Measurements from ENCODE around the gene EPYC. TPM values are rescaled to one million over a fixed set of nuclear protein-coding genes. Genes with fewer than 3 reads are reported as not detected.
"Not testable (repeated sequence)": the region's sequence is repeated elsewhere in the genome, so short reads cannot be mapped to it uniquely, and the experiment has no call there.

Gene EPYC
- total RNA-seq, 1 donor from 2014 or later: not detected

GRCh38 chr12:90990611-90991010, 14.2 kb downstream of the EPYC start:
- H3K27ac ChIP-seq: no peak overlapping the region
- H3K27me3 ChIP-seq: no peaks in the 10 kb centered on the region
- H3K36me3 ChIP-seq: no peaks in the 10 kb centered on the region
- TF ChIP-seq CTCF (IDR thresholded peaks at IDR 0.05): no peak
- DNase-seq (ENCODE audit: low spot score in 2 of 2): no peak
- no peaks in the 10 kb centered on the region for H3K9me3 ChIP-seq
- H3K4me3 ChIP-seq: no peak overlapping the region
- intact Hi-C loops (cut with DNase I): no loop called here
- H3K4me1 ChIP-seq: no peaks in the 10 kb centered on the region

- Histone ChIP-seq H3K9me3 (no peaks in the 10 kb centered on the region), H3K36me3 (no peaks in the 10 kb centered on the region), H3K27me3 (no peaks in the 10 kb centered on the region), H3K4me1 (no peaks in the 10 kb centered on the region), H3K4me3 (no peak overlapping the region), H3K27ac (no peak overlapping the region)
- DNase-seq (ENCODE audit: low spot score in 2 of 2): no peak
- no peak for TF ChIP-seq CTCF (IDR thresholded peaks at IDR 0.05)
- intact Hi-C loops (cut with DNase I): no loop called here
These were observed 15.1 kb downstream of the EPYC start for GRCh38 chr12:90989686-90990111.

DNA sequence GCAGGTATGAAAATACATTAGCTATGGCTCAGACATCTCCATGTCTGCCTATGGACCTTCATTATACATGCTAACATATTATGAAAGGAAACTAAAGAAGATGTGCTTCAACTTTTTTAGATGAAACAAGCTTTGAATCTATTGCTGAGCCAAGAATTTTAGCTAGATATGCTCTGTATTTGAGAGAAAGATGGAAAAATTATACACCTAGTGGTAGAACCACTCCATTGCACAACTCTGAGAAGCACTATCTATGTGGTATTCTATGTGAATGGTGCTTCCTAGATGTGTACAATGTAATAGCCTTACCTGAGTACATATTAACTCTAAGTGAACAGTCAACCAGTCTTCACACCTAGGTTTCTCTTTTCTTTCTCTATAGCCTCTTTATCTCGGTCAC, 17.3 kb downstream of the EPYC start:
- TF ChIP-seq CTCF (IDR thresholded peaks at IDR 0.05): no peak
- Histone ChIP-seq H3K4me3 (no peak overlapping the region), H3K27ac (no peak overlapping the region), H3K36me3 (no peaks in the 10 kb centered on the region), H3K9me3 (no peaks in the 10 kb centered on the region), H3K27me3 (no peaks in the 10 kb centered on the region), H3K4me1 (no peaks in the 10 kb centered on the region)
- intact Hi-C loops (cut with DNase I): no loop called here
- no peak for DNase-seq (ENCODE audit: low spot score in 2 of 2)

DNA sequence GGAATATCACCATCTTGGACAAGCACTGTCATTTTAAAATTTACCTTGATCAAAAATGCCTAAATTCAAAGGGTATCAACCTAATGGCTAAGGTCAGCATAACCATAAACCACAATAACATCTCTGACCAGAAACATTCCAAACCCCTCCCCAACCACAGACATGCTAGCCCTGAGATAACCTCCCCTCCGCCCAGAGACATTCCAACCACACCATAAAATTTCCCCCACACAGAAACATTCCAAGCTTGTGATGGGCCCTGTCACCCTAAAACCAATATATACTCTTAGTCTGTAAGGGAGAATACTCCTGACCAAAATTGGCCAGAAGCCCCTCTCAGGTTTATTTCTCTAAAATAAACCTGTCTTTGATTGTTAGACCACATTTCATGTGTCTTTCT, 17.7 kb downstream of the EPYC start:
- no peaks in the 10 kb centered on the region for H3K36me3 ChIP-seq
- TF ChIP-seq CTCF (IDR thresholded peaks at IDR 0.05): no peak
- H3K9me3 ChIP-seq: no peaks in the 10 kb centered on the region
- no peak overlapping the region for H3K4me3 ChIP-seq
- H3K4me1 ChIP-seq: no peaks in the 10 kb centered on the region
- H3K27me3 ChIP-seq: no peaks in the 10 kb centered on the region
- intact Hi-C loops (cut with DNase I): no loop called here
- no peak for DNase-seq (ENCODE audit: low spot score in 2 of 2)
- H3K27ac ChIP-seq: no peak overlapping the region

GRCh38 chr12:90985331-90985730, 19.4 kb downstream of the EPYC start:
- H3K27ac ChIP-seq; DNase-seq (ENCODE audit: low spot score in 2 of 2); H3K4me3 ChIP-seq; H3K27me3 ChIP-seq; H3K36me3 ChIP-seq; intact Hi-C loops (cut with DNase I); H3K4me1 ChIP-seq; H3K9me3 ChIP-seq: not testable (repeated sequence)

DNA sequence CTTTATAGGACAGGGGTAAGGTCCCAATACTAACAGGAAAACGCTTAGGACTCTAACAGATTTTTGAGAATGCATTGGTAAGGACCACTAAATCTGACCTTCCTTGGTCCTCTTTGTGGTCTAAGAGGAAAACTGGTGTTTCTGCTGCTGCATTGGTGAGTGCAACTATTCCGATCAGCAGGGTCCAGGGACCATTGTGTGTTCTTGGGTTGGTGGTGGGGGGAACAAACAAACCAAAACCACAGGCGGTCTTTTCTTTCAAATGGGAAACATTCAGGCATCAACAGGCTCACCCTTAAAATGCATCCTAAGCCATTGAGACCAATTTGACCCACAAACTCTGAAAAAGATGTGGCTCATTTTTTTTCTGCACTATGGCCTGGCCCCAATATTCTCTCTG, 20.7 kb downstream of the EPYC start:
- Histone ChIP-seq H3K27me3 (no peaks in the 10 kb centered on the region), H3K9me3 (no peaks in the 10 kb centered on the region), H3K4me3 (no peak overlapping the region), H3K27ac (no peak overlapping the region), H3K4me1 (no peaks in the 10 kb centered on the region), H3K36me3 (no peaks in the 10 kb centered on the region)
- DNase-seq (ENCODE audit: low spot score in 2 of 2): no peak
- TF ChIP-seq CTCF (IDR thresholded peaks at IDR 0.05): no peak
- intact Hi-C loops (cut with DNase I): no loop called here
